Epithelial cell of proximal tubule (primary cell): ENCODE results near the gene GPR4. TPM values are rescaled to one million over a fixed set of nuclear protein-coding genes. Genes with fewer than 3 reads are reported as not detected.

Source experiments
- DNase-seq: peaks from one replicate; pipeline ENCODE4 v3.0.0-alpha.2; 2011; ENCODE audit warnings: low read depth
- H3K4me3 ChIP-seq: 2 replicates; pipeline ENCODE4 v1.5.1; 2011; ENCODE audit warnings: low read depth, mild to moderate bottlenecking, low read length
- total RNA-seq: library from RNA; depleted of rRNA; stranded (reverse); fragments of >200 nt; gene quantifications from 2 replicates; pipeline ENCODE4 v1.2.3, GENCODE V29; 2015
- TF ChIP-seq, protein P1 (sequence below): conservative IDR thresholded peaks from 2 replicates; pipeline ENCODE4 v1.5.1; 2012; ENCODE audit warnings: low read depth, mild to moderate bottlenecking, low read length

GPR4 gene
- not detected in 2 replicates for total RNA-seq

DNA sequence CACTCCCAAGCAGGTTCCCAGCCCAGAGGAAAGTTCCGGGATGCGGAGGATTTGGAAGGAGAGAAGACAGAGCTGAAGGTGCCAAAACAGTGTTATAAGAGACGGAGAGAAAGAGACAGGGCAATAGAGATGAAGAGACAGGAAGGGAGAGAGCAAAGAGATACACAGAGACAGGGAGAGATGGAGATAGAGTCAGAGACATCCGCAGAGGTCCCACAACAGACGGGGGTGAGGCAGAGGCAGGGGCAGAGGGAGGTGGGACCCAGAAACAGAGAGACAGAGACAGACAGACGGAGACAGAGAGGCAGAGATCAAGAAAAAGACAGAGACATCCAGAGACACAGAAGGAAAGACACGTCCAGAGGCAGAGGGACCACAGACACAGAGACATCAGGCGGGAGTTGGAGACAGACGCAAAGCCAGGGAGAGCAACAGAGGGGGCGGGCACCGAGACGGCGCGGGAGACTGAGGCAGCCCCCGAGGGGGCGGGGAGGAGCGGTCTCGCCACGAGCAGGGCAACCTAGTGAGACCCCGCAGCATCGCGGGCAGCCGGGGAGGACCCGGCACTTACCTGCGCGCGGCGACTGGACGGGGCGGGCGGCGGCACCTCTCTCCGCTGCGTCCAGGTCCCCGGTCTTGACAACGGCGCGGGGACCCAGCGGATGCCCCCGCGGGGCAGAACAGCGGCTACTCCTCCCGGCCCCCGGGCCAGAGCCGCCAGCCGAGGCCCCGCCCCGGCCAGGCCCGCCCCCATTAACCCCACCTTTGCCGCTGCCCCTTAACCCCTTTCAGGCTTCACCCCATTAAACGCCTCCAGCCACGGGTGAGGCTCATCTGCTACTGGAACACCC is at the start of gene GPR4:
Gene GPR4, minus strand, starts transcription at position 689 of the 851 bp plus-strand sequence. CDS start 10,346 bp downstream, outside the sequence.
- no peak for DNase-seq
- no peak within 1 kb of the TSS for H3K4me3 ChIP-seq
- TF ChIP-seq, protein P1, sequence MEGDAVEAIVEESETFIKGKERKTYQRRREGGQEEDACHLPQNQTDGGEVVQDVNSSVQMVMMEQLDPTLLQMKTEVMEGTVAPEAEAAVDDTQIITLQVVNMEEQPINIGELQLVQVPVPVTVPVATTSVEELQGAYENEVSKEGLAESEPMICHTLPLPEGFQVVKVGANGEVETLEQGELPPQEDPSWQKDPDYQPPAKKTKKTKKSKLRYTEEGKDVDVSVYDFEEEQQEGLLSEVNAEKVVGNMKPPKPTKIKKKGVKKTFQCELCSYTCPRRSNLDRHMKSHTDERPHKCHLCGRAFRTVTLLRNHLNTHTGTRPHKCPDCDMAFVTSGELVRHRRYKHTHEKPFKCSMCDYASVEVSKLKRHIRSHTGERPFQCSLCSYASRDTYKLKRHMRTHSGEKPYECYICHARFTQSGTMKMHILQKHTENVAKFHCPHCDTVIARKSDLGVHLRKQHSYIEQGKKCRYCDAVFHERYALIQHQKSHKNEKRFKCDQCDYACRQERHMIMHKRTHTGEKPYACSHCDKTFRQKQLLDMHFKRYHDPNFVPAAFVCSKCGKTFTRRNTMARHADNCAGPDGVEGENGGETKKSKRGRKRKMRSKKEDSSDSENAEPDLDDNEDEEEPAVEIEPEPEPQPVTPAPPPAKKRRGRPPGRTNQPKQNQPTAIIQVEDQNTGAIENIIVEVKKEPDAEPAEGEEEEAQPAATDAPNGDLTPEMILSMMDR, result no peak

DNA sequence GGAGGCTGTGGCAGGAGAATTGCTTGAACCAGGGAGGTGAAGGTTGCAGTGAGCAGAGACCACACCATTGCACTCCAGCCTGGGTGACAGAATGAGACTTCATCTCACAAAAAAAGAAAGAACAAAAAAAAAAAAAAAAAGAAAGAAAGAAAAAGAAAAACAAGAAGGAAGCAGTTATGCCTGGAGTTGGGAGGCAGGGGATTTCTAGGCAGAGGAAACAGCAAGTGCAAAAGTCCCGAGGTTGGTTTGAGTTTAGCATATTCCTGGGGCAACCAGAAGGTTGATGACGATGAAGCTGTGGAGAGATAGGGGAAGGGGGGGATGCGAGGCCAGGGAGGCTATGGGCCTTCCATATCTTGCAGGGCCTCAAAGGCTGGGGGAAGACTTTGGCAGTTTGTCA is 48.7 kb upstream of the GPR4 start:
- DNase-seq, result no peak
- TF ChIP-seq, protein P1, result no peak
- no peak overlapping the region for H3K4me3 ChIP-seq

DNA sequence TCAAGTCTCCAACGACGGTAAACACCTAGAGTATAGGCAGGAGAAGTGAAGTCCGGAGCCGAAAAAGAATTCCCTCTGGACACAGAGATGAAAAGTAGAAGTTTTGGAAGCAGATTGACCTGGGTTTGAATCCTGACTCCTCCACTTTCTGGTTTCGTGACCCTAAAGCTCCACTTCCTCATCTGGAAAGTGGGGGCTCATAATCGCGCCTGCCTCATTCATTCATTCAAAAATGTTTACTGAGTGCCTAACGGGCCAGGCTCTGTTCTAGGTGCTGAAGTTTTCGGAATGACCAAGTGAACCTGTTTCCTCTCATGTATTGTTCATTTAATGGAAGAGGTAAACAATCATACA is 44.3 kb upstream of the GPR4 start:
- DNase-seq, result no peak
- H3K4me3 ChIP-seq, result peak overlapping the region; percentile 51
- TF ChIP-seq, protein P1, result no peak

DNA sequence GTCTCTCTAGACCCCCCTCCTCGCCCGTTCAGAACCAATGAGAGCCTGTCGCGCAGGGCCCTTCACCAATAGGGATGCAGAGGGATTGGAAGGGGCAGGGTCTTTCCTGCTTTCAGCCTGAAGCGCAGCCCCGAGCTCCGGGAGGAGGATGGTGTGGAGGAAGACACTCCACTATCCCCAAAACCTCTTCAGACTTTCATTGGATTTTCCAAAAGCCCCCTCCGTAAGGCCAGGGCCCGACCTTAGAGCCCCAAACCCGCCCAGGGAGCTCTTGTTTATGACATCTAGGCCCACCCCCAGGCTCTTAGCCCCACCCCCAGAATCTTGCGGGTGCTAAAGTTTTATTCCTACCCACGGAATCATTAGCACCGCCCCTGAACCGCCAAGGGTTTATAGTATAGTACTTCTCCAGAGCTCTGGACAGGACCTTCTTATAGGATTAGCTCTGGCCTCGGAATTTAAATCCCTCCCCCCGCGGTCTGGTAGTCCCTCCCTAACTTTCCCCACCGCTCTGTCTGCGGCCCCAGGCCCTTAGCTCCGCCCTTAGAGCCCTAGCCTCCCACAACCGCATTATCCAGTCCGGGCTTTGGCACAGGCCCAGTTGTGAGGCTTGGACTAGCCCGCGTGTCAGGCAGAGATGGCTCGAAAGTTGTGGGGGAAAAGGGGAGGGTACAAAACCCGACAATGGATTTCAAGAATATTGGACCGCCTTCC is 43.8 kb upstream of the GPR4 start:
- peak overlapping the region; percentile 51 for H3K4me3 ChIP-seq
- TF ChIP-seq, protein P1, result no peak
- no peak for DNase-seq

DNA sequence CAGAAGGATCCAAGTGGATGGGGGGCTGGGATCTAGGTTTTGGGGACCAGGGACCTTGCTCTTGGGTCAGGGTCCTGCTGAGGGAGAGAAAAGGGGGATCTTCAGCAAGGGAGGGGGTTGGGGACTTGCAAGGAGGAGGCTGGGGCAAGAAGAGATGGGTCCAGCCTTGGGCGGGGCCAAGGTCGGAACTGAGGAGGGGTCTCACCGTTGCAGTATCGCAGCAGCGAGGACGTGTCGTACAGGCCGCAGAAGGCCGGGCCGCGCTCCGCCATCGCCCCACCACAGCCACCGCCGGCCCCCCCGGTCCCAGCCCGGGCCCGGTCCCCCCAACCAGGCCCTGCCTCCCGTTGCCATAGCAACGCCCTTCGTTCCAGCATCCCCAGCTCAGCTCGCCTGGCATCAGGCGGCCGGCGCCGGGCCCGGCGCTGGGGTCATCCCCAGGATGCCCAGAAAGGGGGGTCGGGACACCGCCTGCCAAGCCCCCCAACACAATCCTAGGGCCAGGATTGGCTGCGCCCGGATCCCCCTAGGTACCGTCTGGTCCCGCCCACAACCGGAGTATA is 43.1 kb upstream of the GPR4 start:
- H3K4me3 ChIP-seq, result peak overlapping the region; percentile 51
- no peak for DNase-seq
- TF ChIP-seq, protein P1, result no peak

DNA sequence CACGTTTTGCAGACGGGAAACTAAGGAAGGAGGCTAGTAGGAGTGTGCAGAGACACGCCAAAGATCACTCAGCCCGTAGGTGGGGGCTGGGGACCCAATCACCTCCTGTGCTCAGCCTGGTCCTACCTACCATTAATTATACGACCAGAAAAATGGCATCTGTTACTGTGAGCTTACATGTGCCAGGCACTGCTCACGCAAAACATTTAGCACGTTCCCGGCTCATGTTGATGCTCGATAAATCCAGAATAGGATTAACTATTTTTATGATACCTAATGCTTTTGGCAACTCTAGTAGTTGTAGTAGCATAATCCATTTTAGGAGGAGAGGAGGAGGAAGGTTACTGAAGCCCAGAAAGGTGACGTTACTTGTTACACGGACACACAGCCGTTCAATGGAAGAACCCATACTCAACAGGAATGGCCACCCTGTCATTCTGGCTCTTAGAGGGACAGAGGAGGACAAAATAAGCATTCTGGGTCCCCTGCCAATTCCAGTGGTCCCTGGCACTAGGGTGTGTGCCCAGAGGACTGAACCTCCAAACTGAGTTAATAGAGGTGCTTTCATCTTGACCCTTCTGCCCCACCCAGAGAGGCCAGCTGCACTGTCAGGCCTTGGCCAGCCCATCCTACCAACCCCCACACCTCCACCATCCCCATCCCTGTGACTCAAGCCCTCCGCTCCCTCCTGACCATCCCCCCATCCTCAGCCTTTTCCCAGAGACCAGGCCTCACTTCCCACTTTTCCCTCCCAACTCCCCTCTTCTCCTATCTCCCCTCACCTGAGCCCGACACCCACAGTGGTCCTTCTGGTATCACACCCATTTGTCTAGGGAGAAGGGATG is 42.1 kb upstream of the GPR4 start:
- TF ChIP-seq, protein P1, result no peak
- DNase-seq, result no peak
- no peak overlapping the region for H3K4me3 ChIP-seq
